Suppressor macrophage treated with lipopolysaccharide for 1 hour (primary cell): ENCODE data around the gene NETO1.

ENCODE experiments used
- DNase-seq, 3 donors: peaks; one replicate each; pipeline ENCODE4 v3.0.0-alpha.2; 2020 to 2022

The NETO1 gene

GRCh38 chr18:72843743-72844142 lies 24.0 kb downstream of the NETO1 start:
- no peak for DNase-seq

- DNase-seq = no peak
These were observed 27.7 kb downstream of the NETO1 start for GRCh38 chr18:72840109-72840508.

- DNase-seq = no peak
These were observed 33.1 kb downstream of the NETO1 start for GRCh38 chr18:72834731-72835130.

DNA sequence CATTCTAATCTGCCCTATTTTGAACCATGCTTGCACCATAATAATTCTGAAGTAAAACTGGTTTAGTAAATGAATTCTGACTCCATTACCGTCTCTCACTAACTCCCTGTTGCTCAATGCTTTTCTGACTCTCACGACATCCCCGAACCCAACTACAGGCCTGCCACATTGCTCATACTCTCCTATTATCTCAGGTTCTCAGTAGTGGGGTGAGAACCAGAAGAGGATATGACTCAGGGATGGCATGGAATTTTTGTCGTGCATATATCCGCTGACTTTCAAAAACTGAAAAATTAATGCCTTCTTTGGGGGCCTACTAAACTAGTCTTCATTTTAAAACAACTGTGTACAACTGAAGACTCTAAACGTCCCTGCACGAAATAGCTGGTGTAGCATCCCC lies 34.3 kb downstream of the NETO1 start:
- no peak for DNase-seq

GRCh38 chr18:72830109-72830508 lies 37.7 kb downstream of the NETO1 start:
- no peak for DNase-seq

- DNase-seq = no peak
These were observed 39.2 kb downstream of the NETO1 start for GRCh38 chr18:72828601-72829000.

GRCh38 chr18:72826736-72827135 lies 41.1 kb downstream of the NETO1 start:
- DNase-seq = no peak

GRCh38 chr18:72823345-72823744 lies 44.4 kb downstream of the NETO1 start:
- no peak for DNase-seq

- no peak for DNase-seq
These were observed 45.6 kb downstream of the NETO1 start for GRCh38 chr18:72822202-72822601.

DNA sequence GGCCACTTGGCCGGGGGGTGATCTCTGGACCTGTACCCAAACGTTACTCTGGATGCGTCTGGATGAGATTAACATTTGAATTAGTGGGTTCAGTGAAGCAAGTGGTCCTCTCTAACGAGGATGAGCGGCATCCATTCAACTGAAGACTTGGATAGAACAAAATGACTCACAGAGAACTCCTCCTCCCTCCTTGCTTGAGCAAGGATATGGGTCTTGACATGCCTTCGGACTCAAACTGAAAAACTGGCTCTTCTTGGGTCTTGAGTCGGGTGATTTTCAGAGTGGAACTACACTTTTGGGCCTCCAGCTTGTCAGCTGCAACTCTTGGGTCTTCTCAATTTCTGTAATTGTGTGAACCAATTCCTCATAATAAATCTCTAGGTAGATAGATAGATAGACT lies 47.2 kb downstream of the NETO1 start:
- no peak for DNase-seq

- no peak for DNase-seq
These were observed 48.7 kb downstream of the NETO1 start for GRCh38 chr18:72819050-72819449.

- DNase-seq = no peak
These were observed 56.7 kb downstream of the NETO1 start for GRCh38 chr18:72811047-72811446.

- DNase-seq = no peak
These were observed 59.1 kb downstream of the NETO1 start for GRCh38 chr18:72808680-72809079.

DNA sequence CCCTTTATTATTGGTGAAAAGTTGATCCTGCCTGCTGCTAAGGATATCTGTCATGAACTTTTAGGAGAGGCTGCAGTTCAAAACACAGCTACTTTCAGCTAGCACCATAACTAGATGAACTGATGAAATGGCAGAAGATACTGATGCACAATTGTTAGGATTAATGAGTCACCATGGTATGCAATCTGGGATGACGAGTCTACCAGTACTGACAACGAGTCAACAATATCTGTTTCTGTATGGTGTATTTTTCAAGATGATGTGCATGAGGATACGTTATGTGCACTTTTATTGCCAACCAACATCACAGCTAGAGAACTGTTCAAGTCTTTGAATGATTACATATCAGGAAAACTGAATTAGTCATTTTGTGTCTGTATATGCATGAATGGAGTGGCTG lies 68.7 kb downstream of the NETO1 start:
- DNase-seq = no peak

GRCh38 chr18:72783530-72783929 lies 84.3 kb downstream of the NETO1 start:
- no peak for DNase-seq

- no peak for DNase-seq
These were observed 92.9 kb downstream of the NETO1 start for GRCh38 chr18:72774914-72775313.

GRCh38 chr18:72772916-72773315 lies 94.9 kb downstream of the NETO1 start:
- DNase-seq = no peak

GRCh38 chr18:72768681-72769229 lies 99.0 kb downstream of the NETO1 start:
- no peak for DNase-seq

- peak; percentile 57 to 72 (median 67) for DNase-seq
These were observed 105.2 kb downstream of the NETO1 start for GRCh38 chr18:72762515-72763122.

GRCh38 chr18:72752220-72752619 lies 115.6 kb downstream of the NETO1 start:
- no peak for DNase-seq

- no peak for DNase-seq
These were observed 125.8 kb downstream of the NETO1 start for GRCh38 chr18:72742002-72742401.

GRCh38 chr18:72738136-72738535 lies 129.7 kb downstream of the NETO1 start:
- DNase-seq = no peak

GRCh38 chr18:72727776-72728175 lies 140.0 kb downstream of the NETO1 start:
- no peak for DNase-seq

GRCh38 chr18:72727038-72727655 lies 140.6 kb downstream of the NETO1 start:
- peak in 1 of 3 donors; percentile 1 for DNase-seq

DNA sequence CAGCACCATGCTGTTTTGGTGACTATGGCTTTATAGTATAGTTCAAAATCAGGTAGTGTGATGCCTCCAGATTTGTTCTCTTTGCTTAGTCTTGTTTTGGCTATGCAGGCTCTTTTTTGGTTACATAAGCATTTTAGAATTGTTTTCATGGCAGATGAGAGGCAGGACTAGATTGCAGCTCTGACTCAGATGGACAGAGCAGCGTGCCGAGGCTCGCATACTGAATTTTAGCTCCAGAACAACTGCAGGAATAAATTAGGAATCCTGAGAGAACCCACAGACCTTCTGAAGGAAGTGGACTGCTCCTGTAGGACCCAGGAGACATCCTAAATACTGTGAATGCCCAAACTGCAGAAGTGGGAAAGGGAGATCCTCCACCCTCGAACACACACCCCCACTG lies 141.6 kb downstream of the NETO1 start:
- no peak for DNase-seq
